A204.1 (cell line): Measurements from ENCODE around the gene NUDCD3.

ENCODE experiments used
- FAIRE-seq: peaks from 2 replicates; lab custom pipeline; 2012; peaks lifted over from hg19 to GRCh38; lab: Jason Lieb, UNC

The NUDCD3 gene

DNA sequence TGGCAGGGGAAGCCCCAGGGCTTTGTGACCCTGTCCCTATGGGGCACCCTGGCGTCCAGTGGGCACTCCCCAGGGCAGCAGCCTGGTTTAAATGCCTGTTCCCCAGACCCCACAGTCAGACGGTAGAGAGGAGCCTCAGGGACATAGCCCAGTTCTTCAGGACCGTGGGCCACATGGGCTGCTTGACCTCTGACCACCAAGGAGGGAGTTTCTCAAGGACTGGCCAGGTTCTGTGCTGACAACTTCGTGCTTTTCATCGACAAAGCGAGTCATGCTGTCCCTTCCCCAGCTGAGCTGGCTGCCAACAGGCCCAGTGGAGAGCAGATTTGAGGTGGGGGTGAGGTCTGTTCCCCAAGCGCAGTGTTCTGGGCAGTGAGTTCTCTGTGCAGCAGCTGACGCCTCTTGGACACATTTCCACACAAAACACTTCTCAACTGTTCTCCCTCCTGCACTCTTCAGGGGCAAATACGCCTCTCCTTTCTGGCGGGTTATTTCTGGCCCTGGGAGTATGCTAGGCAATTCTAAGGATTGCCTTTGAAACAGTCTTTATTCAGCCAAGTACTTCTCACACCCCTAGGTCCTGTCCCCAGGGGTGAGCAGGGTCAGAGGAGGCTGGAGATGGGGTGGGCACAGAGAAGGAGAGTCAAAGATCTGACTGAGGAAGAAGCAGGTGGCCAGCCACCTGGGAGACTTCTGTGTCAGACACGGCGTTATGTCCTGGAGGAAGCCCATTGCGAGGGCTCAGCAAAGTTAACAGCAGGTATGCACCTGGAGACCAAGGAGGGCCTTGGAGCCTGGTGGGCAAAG, 107.8 kb downstream of the NUDCD3 start:
- no peak for FAIRE-seq

DNA sequence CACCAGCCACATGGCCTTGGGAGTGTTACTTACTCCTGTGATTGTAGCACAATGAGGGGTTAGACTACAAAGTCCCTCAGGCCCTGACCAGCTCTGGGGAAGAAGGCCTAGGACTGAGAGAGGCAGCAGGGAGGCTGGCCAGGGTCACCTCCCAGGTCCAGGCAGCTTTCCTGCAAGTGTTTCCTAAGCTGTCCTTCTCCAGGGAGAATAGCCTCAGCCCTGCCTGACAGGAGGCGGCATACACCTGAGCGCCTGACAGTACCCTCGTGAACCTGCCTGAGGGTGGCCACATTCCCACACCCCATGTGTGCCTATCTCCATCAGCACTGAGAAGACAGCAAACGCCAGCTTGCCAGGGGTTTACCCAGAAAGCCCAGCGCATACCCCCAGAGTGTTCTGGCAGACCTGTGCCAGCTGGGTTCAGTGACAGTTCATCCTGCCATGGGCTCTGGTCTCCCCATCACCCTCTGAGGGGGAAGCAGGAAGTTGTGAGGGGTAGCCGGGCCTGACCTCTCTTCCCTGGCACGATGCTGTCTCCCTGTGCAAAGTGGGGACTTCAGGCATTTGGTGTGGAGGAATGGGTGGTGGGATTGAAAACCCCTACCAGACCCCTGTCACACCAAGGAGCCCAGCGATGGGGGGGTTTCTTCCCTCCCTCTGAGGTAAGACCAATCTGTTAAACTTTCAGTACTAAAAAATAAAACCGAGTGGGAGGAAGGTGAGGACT, 108.8 kb downstream of the NUDCD3 start:
- no peak for FAIRE-seq

DNA sequence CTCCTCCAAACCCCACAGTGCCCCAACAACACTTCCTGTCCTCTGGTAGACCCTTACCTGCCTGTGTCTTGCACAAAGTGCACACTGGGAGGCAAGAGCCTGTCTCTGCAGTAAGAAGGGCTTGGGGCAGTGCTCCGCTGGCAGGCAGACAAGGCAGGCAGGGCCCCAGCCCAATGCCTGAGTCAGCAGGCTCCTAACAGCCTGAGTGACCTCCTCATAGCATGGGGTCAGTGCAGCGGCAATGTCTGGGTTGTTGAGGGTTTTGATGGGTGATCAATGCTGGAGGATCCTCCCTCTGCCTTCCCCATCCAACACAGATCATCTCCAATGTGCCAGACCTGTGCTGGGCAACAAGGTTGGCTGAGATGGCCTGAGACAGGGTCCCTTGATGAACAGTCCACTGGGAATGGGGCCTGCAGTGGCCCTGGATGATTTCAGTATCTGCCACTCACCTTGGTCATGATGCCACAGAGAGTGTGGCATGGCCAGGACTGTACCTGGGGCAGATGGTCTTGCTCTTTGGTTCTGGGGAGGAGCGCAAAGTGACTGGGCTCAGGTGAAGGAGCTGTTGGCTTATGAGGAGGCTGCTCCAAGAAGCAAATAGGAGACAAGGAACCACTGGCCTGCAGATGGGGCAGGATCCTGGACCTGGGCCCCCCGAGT, 109.5 kb downstream of the NUDCD3 start:
- no peak for FAIRE-seq

DNA sequence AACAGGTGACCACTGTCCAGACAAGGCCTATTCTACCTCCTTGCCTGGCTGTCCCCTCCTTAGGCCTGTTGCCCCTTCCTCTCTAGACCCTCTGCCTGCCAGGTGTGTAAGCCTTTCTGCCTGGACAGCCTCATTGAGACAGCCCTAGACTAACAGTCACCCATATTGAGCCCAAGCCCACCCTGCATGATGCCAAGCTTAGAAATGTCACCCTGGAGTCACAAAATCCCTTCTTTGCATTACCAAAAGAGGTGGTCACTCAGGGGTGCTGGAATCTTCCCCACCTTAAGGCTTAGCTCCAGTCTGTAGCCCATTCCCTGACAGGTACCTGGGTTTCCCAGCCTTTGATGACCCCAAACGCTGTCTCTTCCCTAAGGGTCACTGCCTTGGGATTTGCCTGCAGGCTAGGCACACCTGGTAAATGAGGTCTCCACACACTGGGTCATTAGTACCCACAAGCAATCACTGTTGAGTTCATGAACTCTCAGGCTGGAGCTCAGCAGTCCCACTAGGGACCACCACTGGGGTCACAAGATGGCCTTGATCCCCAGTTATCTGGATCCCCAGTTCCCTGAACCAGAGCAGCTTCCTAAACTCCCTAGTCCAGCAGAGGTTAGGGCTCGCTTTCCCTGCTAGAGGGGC, 110.1 kb downstream of the NUDCD3 start:
- no peak for FAIRE-seq

DNA sequence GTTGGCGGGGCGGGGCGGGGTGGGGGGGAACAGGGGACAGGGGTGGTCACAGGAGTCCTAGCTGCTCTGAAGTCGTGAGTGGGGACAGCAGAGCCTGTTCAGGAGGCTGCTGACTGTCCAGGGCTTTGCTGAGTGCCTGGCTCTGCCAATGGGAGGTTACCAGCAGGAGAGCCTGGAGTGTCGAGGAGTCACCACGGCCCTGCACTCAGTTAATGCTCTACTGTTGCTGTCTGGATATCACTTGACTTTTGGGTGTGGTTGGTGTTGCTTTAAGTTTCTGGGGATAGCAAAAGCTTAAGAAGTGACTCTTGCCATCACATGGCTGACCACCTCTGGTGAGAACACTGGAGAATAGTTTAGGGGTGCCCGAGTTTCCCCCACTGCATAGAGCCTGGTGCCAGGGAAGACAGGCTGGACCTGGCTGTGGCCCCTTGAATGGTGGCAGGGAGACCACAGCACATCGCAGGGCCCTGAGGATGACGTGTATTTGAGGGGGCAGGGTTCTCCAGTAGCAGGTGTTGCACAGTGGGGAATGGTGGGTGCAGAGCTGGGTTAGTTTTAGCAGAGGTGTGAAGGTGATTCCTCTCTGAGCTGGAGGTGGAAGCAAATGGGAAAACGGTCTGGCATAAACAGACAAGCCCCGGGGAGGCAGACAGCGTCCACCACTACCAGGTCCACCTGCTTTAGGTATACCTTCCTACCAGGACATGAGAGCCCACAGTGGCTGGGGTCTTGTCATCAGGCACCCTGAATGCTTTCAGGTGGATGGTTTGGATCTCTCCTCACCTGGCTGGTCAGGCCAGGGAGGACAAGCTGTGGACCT, 110.9 kb downstream of the NUDCD3 start:
- no peak for FAIRE-seq

DNA sequence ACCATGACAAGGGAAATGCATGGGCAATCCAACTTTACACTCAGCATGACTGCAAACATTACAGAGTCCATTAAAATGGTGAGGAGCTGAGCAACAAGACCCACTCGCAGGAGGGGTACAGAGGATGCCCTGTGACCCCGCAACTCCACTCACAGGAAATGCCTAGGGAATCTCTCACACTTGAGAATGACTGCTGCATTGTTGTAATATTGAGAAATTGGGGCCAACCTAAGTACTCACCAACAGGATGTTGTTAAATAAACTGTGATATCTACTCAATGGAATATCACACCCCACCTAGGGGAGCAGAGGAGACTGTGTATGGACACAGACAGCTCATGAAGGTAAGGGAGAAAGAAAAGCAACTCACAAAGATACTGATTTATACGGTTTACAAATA, 111.7 kb downstream of the NUDCD3 start:
- no peak for FAIRE-seq

DNA sequence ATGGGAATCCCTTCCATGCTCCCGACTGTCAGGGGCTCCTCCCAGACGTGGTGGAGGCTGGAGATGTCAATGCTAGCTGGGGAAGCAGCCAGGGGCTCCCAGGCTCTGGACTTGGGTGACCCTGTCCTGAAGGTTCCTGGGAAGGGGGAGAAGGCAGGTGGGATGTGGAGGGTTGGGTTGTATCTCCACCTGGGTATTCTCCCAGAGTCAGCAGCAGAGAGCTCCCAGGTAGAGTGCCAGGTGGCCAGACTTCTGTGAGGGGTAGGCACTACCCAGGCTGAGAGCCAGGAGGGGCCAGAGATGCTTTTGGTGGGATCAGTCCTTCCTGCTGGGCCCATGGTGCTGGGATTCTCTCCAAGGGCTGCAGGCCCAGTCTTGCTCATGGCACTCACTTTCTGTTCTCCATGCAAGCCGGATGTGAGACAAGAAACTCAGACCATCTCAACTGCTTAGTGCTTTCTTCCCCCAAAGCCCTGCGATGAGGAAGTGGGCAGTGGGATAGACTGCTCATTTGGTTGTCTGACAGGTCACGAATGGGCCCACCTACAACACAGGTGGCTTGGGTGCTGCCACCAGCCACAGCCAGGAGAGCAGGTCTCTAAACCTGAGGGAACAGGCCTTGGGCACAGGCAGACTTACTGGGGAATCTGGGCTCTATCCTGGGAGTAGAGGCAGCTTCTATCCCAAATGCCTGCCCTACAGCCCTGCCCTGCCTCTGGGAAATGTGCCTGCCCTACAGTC, 112.6 kb downstream of the NUDCD3 start:
- no peak for FAIRE-seq

DNA sequence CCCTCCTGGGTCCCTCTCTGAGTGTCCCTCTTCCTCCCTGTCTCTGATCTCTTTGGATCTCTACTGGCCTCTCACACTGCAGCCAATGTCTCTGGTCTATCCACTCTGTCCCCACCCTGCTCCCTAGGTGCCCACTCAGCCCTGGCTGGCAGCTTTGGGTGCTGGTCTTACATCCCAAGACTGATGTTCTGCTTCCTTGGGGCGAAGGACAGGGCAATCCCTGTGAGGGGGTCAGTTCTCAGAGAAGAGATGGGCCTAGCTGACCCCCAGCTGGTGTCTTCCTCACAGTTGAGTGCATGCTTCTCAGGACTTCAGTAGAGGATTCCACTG, 113.4 kb downstream of the NUDCD3 start:
- FAIRE-seq: no peak

DNA sequence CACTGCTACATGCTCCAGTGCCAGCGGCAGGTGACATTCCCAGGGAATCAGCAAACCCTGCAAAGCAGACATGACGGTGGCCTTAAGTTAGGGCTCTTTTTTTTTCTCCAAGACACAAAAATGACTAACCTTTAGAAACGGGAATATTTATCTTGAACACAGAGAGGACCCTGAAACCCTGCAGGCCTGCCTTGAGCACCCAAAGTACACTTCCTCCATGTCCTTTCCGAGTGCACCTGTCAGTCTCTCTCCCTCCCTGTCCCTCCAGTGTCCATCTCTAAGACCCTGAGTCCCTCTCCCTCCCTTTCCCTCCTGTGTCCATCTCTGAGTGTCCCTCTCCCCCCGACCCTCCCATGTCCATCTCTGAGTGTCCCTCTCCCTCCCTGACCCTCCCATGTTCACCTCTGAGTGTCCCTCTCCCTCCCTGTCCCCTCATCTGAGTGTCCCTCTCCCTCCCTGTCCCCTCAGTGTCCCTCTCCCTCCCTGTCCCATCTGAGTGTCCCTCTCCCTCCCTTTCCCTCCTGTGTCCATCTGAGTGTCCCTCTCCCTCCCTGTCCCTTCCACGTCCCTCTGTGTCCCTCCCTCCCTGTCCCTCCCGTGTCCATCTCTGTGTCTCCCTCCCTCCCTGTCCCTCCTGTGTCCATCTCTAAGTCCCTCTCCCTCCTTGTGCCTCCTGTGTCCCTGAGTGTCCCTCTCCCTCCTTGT, 113.9 kb downstream of the NUDCD3 start:
- no peak for FAIRE-seq

DNA sequence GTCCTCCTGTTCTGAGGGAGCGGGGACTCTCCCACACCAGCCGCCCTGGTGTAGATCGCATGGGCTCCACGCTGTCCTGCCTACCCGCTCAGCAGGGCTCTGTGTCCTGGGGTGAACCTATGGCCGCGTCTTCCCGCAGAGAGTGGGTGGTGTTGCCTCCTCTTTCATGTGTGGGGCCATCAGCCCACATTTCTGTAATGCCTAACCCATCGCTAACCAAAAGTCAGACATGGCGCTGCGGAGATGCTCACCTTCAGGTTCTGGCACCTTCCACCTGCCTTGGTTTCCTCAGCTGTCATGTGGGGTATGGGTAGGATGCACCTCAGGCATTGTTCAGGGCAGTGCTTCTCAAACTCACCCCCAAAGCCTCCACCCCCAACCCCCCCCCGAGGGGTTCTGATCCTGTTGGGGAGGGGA, 114.5 kb downstream of the NUDCD3 start:
- FAIRE-seq: no peak

DNA sequence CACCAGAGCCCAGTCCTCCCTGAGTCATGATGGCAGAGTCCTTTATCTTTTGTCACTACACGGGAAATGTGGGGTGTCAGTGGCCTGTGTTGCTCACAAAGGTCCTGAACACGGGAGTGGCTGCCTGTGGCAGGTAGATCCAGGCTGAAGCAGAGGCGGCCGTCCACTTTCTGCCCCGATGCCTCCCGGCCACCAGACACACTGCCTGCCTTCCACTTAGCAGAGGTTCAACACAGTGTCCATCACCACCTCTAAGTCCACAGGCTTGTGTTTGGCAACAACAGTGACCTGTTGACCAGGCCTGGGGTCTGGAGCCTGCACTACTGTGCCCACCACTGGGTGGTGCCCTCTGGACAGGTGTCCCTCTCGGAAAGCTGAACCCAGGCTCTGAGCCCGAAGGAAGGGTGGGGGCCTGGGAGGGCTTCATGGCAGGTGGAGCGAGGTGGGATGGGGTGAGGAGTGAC, 115.2 kb downstream of the NUDCD3 start:
- FAIRE-seq: no peak

DNA sequence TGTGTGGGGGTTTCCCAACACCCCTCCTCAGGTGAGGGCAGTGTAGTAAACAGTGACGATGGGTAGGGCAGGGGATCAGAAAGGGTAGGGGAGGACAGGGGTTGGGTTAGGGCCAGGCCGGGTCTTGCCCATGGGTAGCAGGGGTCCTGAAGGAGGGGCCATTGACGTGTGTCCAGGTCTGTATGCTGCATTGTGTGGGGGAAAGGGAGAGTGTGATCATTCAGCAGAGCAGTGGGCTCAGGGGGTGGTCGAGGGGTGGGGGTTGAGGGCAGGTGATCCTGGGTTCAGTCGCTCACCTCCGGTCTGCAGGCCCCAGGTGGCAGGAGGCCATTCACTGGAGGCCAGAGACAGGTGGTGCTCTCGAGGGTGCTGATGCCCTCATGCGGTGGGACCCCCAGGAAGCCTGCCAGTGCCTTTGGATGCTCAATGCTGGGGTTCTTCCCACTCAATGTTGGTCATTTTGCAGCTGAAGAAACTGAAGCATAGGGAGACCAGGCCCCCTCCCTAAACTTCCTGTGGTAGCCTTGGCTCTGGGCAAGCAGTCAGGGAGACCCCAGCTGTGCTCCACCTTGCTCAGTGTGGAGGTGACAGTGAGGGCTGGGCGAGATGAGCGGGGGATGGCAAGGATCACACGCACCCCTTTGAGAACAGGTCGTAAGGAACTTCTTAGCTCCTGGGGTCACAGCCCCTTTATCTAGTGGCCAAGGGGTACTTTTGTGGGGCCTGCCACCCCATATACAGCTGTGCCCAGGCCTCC, 116.3 kb downstream of the NUDCD3 start:
- FAIRE-seq: no peak

DNA sequence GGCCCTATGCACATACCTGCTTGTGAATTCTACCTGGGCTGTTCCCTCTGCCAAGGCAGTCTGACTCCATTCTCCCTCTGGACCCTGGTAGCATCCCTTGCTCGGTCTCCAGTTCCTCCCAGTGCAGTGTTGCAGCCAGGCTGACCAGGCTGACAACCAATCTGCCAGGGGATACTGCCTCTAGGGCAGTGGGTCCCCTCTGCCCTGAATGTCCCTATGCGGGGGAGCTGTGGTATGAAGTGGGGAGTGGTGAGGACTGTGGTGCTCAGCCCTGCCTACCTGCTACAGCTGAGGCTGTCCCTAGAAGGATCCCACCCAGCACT, 117.1 kb downstream of the NUDCD3 start:
- FAIRE-seq: no peak

DNA sequence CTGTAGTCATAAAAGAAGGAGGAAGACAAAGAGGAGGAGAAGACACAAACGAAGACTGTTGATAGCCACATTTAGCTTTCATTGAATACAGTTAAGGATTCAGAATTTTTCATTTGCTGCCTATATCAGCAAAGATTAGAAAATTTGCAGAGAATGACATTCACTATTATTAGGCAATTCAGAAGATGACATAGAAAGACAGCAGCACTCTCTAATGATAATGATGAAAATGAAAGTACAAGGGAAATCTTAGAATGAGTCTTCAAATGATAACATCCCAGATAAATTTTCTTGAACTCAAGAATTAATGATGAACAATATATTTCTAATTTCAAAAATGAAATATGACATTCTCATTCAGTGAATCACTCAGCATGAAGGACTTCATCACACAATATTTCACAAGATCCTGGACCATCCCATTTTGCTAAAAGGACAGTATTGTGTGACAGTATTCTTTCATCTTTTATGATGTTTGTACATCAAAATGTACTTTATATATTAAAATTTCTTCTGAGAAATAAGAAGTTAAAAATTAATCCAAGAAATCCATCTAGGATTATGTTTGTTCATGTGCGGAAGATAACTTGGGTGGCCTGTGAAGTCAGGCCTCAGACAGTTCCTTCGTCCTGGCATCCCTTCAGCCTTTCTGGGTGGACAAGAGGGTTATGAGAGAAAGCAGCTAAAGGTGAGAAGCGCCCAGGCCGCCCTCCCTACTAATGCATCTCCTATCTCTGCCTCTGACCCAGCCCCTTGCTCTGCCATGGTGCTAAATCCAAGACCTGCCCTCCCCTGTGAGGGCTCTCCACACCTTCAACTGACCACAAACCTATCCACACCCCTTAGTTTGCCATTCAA, 117.7 kb downstream of the NUDCD3 start:
- no peak for FAIRE-seq

DNA sequence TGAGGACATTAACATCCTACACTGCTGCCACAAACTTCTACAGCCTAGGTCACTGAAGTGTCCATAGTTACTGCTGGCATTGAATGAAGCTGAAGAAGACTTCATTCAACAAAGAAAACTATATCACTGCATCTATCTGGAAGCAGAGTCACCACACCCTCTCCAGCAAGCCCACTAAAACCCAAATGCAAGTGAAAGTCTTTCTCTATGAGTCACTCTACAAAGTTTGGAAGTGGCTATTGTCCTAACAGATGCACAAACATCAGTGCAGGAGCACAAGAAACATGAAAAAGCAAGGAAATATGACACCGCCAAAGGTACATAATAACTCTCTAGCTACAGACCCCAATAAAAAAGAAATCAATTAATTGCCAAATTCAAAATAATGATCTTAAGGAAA, 121.6 kb downstream of the NUDCD3 start:
- FAIRE-seq: no peak

DNA sequence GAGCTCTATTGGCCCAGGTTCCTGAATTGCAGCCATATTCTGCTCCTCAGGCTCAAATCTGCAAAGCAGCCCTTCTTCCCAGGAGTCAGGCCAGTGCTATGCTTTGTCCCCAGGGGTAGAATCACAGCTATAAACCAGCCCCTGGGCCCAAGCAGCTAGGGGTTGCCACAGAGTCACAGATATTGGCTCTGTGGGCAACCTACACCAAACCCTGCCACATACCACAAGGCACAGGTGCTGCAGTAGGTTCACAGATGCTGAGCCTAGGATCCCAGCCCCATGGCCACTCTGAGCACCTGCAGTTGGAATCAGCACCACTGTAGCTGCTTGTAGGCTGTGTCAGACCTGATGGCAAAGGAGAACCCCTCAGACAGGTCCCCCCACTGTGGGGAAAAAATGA, 122.0 kb downstream of the NUDCD3 start:
- FAIRE-seq: no peak

DNA sequence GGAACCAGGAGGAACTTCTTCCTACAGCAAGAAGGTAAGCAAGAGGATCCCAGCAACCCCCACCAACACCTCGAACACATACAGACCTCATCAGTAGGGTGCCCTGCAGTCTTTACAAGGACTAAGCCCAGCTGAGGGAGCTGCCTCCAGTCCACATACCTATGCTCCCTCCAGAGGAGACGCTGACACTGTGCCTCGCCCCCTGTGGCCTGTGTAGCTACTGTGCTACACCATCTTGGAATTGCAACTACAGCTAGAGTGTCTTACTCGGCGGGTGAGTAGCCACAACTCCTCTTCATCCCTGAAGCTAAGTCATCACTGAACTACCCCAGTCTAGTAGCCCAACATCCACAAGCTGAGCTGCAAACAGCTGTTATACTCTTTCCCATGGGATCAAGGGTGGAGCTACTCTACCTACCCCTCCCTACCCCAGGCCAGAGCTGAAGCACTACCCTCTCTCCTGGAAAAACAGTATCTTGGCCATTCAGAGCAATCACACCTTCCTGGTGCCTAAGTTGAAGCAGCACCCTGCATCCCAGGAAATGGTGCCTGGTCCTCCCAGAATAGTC, 122.9 kb downstream of the NUDCD3 start:
- FAIRE-seq: no peak

DNA sequence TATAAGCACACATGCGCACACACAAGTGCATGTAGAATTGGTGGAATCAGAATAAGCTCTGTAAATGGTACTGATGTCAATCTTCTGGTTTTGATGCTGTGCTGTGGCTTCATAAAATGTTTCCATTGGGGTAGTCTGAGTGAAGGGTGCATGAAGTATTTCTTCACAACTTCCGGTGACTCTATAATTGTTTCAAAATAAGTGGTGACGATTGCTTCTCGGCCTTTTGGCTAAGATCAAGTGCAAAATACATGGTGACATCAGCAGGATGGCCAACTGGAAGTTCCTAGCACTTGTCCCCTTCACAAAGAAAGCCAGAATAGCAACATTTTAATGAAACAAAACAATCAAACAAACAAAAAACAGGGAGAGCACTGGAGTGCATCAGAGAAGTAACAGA, 123.5 kb downstream of the NUDCD3 start:
- no peak for FAIRE-seq

DNA sequence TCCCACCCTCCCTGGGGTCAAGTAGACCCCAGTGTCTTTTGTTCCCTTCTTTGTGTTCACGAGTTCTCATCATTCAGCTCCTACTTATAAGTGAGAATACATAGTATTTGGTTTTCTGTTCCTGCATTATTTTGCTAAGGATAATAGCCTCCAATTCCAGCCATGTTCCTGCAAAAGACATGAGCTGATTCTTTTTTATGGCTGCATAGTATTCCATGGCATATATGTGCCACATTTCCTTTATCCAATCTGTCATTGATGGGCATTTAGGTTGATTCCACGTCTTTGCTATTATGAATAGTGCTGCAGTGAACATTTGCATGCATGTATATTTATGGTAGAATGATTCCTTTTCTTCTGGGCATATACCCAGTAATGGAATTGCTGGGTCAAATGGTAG, 136.8 kb downstream of the NUDCD3 start:
- FAIRE-seq: no peak
